ENCODE data around the gene PLEKHM3. TPM values are rescaled to one million over a fixed set of nuclear protein-coding genes. Genes with fewer than 3 reads are reported as not detected.

The PLEKHM3 gene
- total RNA-seq, 4 donors from 2014 or later: 5.6 to 8.8 (median 6.8) TPM

- H3K36me3 ChIP-seq: no peaks in the 10 kb centered on the region
- ATAC-seq (peak in 1 of 2 donors; percentile 36), DNase-seq (no peak)
- H3K27me3 ChIP-seq: no peaks in the 10 kb centered on the region
- no peak overlapping the region for H3K27ac ChIP-seq
- no peak overlapping the region for H3K4me3 ChIP-seq
- intact Hi-C loops (cut with DNase I; ENCODE audit: low total_unique reads) (no loop called here), in situ Hi-C loops (cut with MboI; ENCODE audit: low sequenced_read_pairs in 4 of 4) (no loop called here)
- peaks cover 0 to 10% of the 10 kb centered on the region in 2 donors for H3K4me1 ChIP-seq
- H3K9me3 ChIP-seq: no peaks in the 10 kb centered on the region
- TF ChIP-seq CTCF (IDR thresholded peaks at IDR 0.05 in 4 of 5, conservative IDR thresholded peaks at IDR 0.05 in 1 of 5) (no peak), POLR2A (IDR thresholded peaks at IDR 0.05) (no peak)
Observed at GRCh38 chr2:207887500-207887899, 137.8 kb downstream of the PLEKHM3 start.

- Histone ChIP-seq H3K9me3 (no peaks in the 10 kb centered on the region), H3K27me3 (no peaks in the 10 kb centered on the region), H3K4me1 (peaks cover 0 to 10% of the 10 kb centered on the region in 2 donors), H3K4me3 (no peak overlapping the region), H3K27ac (no peak overlapping the region), H3K36me3 (no peaks in the 10 kb centered on the region)
- intact Hi-C loops (cut with DNase I; ENCODE audit: low total_unique reads): no loop called here
- no peak for ATAC-seq
- in situ Hi-C loops (cut with MboI; ENCODE audit: low sequenced_read_pairs in 4 of 4): no loop called here
- TF ChIP-seq CTCF (IDR thresholded peaks at IDR 0.05 in 4 of 5, conservative IDR thresholded peaks at IDR 0.05 in 1 of 5) (no peak), POLR2A (IDR thresholded peaks at IDR 0.05) (no peak)
- DNase-seq: no peak
Observed at GRCh38 chr2:207885010-207885409, 140.3 kb downstream of the PLEKHM3 start.

- H3K4me1 ChIP-seq: peaks cover 0 to 10% of the 10 kb centered on the region in 2 donors
- no peak overlapping the region for H3K27ac ChIP-seq
- H3K4me3 ChIP-seq: no peak overlapping the region
- H3K36me3 ChIP-seq: no peaks in the 10 kb centered on the region
- in situ Hi-C loops (cut with MboI; ENCODE audit: low sequenced_read_pairs in 4 of 4) (no loop called here), intact Hi-C loops (cut with DNase I; ENCODE audit: low total_unique reads) (no loop called here)
- TF ChIP-seq CTCF (IDR thresholded peaks at IDR 0.05 in 4 of 5, conservative IDR thresholded peaks at IDR 0.05 in 1 of 5) (no peak), POLR2A (IDR thresholded peaks at IDR 0.05) (no peak)
- H3K9me3 ChIP-seq: no peaks in the 10 kb centered on the region
- DNase-seq (no peak), ATAC-seq (no peak)
- no peaks in the 10 kb centered on the region for H3K27me3 ChIP-seq
Observed at GRCh38 chr2:207884127-207884526, 141.2 kb downstream of the PLEKHM3 start.

GRCh38 chr2:207883002-207883780 is 142.1 kb downstream of the PLEKHM3 start:
- Histone ChIP-seq H3K9me3 (no peaks in the 10 kb centered on the region), H3K27ac (no peak overlapping the region), H3K4me1 (peaks cover 0 to 10% of the 10 kb centered on the region in 2 donors), H3K36me3 (no peaks in the 10 kb centered on the region), H3K27me3 (no peaks in the 10 kb centered on the region), H3K4me3 (no peak overlapping the region)
- intact Hi-C loops (cut with DNase I; ENCODE audit: low total_unique reads) (no loop called here), in situ Hi-C loops (cut with MboI; ENCODE audit: low sequenced_read_pairs in 4 of 4) (no loop called here)
- ATAC-seq: no peak
- DNase-seq: no peak
- TF ChIP-seq POLR2A (IDR thresholded peaks at IDR 0.05) (no peak), CTCF (IDR thresholded peaks at IDR 0.05 in 4 of 5, conservative IDR thresholded peaks at IDR 0.05 in 1 of 5) (no peak)

All from gastrocnemius medialis (tissue), 4 donors.